Measurements from ENCODE around the gene CTNNA2. TPM values are rescaled to one million over a fixed set of nuclear protein-coding genes. Genes with fewer than 3 reads are reported as not detected.

CTNNA2 gene
- polyA plus RNA-seq, 2 of the 4 experiments (the other 2 are of a cell fraction), result 0.50 to 0.94 TPM

DNA sequence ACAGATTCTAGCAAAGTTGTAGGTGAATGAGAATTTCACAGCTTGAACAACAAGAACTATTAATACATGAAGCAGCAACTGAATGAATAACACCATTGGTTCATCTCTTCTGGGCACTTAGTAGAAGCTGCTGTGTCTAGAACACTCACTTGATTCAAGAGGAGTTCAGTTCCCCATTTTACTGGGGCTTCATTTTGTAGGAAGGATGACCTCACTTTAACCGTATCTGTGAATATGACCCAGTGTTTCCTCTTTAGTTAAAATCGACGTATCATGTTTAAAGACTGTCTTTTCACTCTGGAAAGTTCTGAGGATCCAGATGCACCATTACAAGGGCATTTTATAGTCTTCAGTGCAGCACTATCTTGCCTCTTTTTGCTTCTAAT is 743.9 kb downstream of the CTNNA2 start:
- POLR2A ChIA-PET, result no interaction called here
- Histone ChIP-seq H3K4me2 (no peak overlapping the region), H3K9me3 (no peaks in the 10 kb centered on the region; the same call in 2 of the 3 replicates), H3K4me3 (no peak overlapping the region), H3K4me1 (no peaks in the 10 kb centered on the region), H3K27ac (no peak overlapping the region)
- DNase-seq (ENCODE audit: low read depth in 1 of 2, low spot score in 1 of 2) (no peak), ATAC-seq (no peak), FAIRE-seq (no peak)
- WGBS (ENCODE audit: missing lambda C conversion rate), result 19% methylated on average over 3 of the region's 3 CpGs
- CTCF ChIA-PET, result interaction anchor here (1.4 kb wide), 1 partner anchor 12 kb away, joined by 3 read pairs; no protein-coding TSS in a partner anchor
- TF ChIP-seq BHLHE40 (IDR thresholded peaks at IDR 0.05; ENCODE audit: low read depth, low read length) (no peak), RNF2 (IDR thresholded peaks at IDR 0.05; ENCODE audit: borderline replicate concordance, low read depth) (no peak), CHD4 (IDR thresholded peaks at IDR 0.05; ENCODE audit: borderline replicate concordance) (no peak), KDM1A (IDR thresholded peaks at IDR 0.05; ENCODE audit: low read depth) (no peak), ZNF302 (CRISPR knock-in tag; IDR thresholded peaks at IDR 0.05) (no peak), HDAC2 (IDR thresholded peaks at IDR 0.05) (no peak)
- TF ChIP-seq, protein P1, sequence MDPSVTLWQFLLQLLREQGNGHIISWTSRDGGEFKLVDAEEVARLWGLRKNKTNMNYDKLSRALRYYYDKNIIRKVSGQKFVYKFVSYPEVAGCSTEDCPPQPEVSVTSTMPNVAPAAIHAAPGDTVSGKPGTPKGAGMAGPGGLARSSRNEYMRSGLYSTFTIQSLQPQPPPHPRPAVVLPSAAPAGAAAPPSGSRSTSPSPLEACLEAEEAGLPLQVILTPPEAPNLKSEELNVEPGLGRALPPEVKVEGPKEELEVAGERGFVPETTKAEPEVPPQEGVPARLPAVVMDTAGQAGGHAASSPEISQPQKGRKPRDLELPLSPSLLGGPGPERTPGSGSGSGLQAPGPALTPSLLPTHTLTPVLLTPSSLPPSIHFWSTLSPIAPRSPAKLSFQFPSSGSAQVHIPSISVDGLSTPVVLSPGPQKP (IDR thresholded peaks at IDR 0.05; ENCODE audit: low read depth, low read length), result no peak
- TF ChIP-seq, protein P2, sequence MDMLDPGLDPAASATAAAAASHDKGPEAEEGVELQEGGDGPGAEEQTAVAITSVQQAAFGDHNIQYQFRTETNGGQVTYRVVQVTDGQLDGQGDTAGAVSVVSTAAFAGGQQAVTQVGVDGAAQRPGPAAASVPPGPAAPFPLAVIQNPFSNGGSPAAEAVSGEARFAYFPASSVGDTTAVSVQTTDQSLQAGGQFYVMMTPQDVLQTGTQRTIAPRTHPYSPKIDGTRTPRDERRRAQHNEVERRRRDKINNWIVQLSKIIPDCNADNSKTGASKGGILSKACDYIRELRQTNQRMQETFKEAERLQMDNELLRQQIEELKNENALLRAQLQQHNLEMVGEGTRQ (IDR thresholded peaks at IDR 0.05), result no peak
- TF ChIP-seq, protein P3, sequence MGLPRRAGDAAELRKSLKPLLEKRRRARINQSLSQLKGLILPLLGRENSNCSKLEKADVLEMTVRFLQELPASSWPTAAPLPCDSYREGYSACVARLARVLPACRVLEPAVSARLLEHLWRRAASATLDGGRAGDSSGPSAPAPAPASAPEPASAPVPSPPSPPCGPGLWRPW (IDR thresholded peaks at IDR 0.05), result no peak
- TF ChIP-seq, protein P4, sequence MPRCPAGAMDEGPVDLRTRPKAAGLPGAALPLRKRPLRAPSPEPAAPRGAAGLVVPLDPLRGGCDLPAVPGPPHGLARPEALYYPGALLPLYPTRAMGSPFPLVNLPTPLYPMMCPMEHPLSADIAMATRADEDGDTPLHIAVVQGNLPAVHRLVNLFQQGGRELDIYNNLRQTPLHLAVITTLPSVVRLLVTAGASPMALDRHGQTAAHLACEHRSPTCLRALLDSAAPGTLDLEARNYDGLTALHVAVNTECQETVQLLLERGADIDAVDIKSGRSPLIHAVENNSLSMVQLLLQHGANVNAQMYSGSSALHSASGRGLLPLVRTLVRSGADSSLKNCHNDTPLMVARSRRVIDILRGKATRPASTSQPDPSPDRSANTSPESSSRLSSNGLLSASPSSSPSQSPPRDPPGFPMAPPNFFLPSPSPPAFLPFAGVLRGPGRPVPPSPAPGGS (IDR thresholded peaks at IDR 0.05), result no peak

DNA sequence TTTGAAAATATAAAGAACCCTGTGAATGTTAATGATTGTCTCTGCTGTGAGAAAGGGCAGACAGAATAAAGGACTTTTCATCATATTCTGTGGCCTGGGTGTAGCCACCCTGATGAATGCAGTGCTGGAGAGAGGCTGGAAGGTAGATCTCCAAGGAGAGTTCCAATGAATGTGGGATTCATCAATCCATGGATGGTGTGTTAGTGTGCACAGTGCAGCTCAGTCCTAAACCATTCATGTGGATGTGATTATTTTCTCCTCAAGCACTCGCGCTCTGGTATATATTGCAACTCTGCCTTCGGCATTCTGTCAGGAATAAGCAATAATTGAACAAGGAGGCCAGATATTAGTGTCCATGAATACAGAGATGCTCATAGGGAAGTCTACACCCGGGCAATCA is 744.6 kb downstream of the CTNNA2 start:
- ATAC-seq, result no peak
- ChIA-PET CTCF (interaction anchor here (1.4 kb wide), 1 partner anchor 11 kb away, joined by 3 read pairs; no protein-coding TSS in a partner anchor), POLR2A (no interaction called here)
- H3K4me3 ChIP-seq, result no peak overlapping the region
- H3K4me2 ChIP-seq, result no peak overlapping the region
- TF ChIP-seq GATA3 (IDR thresholded peaks at IDR 0.05; ENCODE audit: borderline replicate concordance) (no peak), PHF8 (IDR thresholded peaks at IDR 0.05; ENCODE audit: borderline replicate concordance, low read depth) (no peak), MAZ (IDR thresholded peaks at IDR 0.05; ENCODE audit: borderline replicate concordance, low read depth, low read length) (no peak), RFX5 (IDR thresholded peaks at IDR 0.05) (no peak), ZNF302 (CRISPR knock-in tag; IDR thresholded peaks at IDR 0.05) (no peak), RNF2 (IDR thresholded peaks at IDR 0.05; ENCODE audit: borderline replicate concordance, low read depth) (no peak), FOSL2 (IDR thresholded peaks at IDR 0.05) (no peak), FOSL2 (CRISPR knock-in tag; IDR thresholded peaks at IDR 0.05) (no peak), EP300 (IDR thresholded peaks at IDR 0.05) (no peak), MYC (IDR thresholded peaks at IDR 0.05; ENCODE audit: borderline replicate concordance, low read length) (no peak), HOXA7 (CRISPR knock-in tag; IDR thresholded peaks at IDR 0.05) (no peak), JUNB (IDR thresholded peaks at IDR 0.05) (no peak), CBX8 (IDR thresholded peaks at IDR 0.05) (no peak)
- TF ChIP-seq, protein P3 (IDR thresholded peaks at IDR 0.05), result no peak
- TF ChIP-seq, protein P5, sequence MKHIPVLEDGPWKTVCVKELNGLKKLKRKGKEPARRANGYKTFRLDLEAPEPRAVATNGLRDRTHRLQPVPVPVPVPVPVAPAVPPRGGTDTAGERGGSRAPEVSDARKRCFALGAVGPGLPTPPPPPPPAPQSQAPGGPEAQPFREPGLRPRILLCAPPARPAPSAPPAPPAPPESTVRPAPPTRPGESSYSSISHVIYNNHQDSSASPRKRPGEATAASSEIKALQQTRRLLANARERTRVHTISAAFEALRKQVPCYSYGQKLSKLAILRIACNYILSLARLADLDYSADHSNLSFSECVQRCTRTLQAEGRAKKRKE (CRISPR knock-in tag; IDR thresholded peaks at IDR 0.05; ENCODE audit: low read depth), result no peak
- TF ChIP-seq, protein P4 (IDR thresholded peaks at IDR 0.05), result no peak
- 54% methylated on average over 4 of the region's 4 CpGs for WGBS (ENCODE audit: missing lambda C conversion rate)
- no peak for FAIRE-seq
- no peak for DNase-seq (ENCODE audit: low read depth in 1 of 2, low spot score in 1 of 2)
- H3K27ac ChIP-seq, result no peak overlapping the region
- no peaks in the 10 kb centered on the region for H3K4me1 ChIP-seq
- no peaks in the 10 kb centered on the region; the same call in 2 of the 3 replicates for H3K9me3 ChIP-seq

All from A549 (cell line).